GM08714 (cell line): ENCODE measurements around the gene YY1.
"Not testable (repeated sequence)": the region's sequence is repeated elsewhere in the genome, so short reads cannot be mapped to it uniquely, and the experiment has no call there.

Experiments used
- H3K4me3 ChIP-seq: fragments of 200-500 bp; sonication (Bioruptor generic); 2 replicates; pipeline ENCODE4 v1.5.1; 2014; ENCODE audit warnings: mild to moderate bottlenecking, low read length, inconsistent platforms
- ZNF274 ChIP-seq: IDR thresholded peaks from 2 replicates; pipeline ENCODE4 v1.6.1; 2012; ENCODE audit warnings: mild to moderate bottlenecking, low read depth, low read length

The YY1 gene

DNA sequence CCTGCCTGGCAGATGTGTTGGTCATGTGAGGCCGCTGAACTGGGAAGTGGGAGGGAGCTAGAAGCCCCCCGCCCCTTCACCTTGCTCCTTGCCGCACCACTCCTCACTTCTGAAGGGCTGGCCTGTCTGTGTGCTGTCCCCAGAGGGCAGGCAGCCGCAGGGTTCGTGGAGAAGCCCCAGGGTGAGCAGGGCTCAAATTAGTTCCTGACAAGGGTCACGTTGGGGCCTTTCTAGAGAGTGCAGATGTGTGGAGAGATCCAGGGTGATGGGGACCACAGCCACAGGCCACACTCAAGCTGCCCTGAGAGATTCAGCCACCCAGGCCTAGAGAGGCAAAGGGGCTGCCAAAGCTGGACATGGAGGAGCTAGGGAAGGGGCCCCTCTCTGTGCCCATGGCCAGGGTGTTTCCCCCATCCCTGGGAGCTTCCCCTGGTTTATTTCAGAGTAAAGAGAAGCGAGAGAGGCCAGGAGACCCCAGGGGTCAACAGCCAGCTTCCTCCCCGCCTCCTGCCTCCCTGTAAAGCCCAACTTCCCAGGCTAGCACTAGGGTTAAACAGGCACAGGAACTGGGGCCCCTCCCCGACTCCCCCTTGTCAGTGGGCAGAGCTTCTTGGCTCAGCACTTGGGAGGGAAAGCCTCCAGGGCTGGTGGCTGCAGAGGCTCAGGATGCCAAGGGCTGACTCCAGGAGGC, 51.1 kb downstream of the YY1 start:
- H3K4me3 ChIP-seq: no peak overlapping the region
- no peak for TF ChIP-seq ZNF274

DNA sequence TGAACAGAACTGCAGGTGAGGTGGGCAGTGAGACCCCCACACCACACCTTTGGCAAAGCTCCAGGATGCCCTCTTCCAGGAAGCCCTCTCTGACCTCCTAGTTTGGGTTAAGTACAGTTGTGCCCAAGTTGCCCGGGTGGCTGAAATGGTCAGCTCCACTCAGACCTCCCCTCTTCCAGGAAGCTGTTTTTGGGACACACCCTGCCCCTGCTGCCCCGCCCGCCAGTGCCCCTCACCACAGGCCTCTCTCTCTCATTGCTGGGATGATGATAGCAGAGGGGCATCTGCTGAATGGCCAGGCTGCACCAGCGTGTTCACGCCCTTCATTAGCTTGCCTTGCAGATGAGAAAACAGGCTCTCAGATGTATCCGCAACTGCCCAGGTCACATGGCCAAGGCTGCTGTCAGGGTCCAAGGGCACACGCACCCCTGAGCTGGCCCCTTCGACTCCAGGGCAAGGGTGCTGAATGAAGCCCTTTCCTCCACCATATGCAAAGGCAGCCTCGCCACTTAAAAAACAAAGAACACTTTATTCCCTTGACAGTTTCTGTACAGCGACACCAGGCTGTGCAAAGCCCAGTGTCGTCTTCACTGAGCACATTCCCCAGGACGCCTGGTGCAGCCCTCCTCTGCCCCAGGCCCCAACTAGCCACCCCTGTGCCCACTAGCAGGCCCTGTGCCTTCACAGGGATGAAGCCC, 51.8 kb downstream of the YY1 start:
- TF ChIP-seq ZNF274: no peak
- H3K4me3 ChIP-seq: no peak overlapping the region

DNA sequence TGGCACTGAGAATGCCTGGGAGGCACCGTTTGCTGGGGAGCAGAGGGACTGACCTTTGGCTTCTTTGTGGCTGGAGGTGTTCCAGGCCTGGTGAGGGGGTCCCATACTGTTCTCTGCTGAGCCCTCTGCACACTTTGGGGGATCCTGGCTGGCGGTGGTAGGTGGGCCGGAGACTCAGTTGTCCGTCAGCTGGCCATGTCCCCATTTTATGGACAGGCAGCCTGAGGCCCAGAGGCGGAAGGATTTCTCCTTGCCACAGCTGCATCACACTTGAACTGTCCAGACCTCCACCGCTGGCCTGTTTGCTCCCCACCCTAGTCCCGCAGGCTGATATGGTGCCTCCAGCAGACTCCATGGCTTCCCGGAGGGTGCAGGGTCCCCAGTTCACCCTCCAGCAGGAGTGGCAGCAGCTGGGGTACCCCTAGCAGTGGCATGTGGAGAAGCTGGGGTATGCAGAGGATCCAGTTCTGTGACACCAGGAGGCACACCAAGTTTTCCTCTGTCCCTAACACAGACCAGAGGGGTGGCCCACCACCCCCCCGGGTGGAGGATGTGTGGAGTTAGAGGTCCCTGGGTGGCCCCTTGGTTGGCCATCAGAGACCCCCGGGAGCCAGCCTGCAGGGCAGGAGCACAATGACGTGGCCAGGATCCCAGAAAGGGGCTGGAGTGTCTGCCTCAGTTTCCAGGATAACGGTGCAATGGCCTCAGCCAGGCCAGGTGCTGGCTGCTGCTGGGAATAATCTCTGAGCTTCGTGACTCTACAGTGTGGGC, 52.5 kb downstream of the YY1 start:
- no peak overlapping the region for H3K4me3 ChIP-seq
- TF ChIP-seq ZNF274: no peak

DNA sequence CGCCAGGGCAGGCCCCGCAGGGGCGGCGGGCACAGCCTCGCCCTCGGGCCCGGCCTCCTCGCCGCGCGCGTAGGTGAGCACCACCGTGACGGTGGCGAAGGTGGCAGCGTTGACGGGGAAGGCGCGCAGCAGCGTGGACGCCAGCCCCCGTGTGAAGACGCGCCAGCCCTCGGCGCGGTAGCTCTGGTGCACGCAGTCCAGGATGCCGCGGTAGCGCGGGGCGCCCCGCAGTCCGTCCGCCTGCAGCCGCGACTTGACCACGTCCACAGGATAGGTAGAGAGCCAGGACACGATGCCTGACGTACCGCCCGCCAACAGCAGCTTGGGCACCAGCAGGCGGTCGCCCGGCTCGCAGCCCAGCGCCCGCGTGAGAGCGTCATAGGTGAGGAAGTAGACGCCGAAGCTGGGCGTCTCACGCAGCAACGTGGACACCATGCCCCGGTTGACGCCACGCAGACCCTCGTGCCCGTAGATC, 53.4 kb downstream of the YY1 start:
- no peak for TF ChIP-seq ZNF274

DNA sequence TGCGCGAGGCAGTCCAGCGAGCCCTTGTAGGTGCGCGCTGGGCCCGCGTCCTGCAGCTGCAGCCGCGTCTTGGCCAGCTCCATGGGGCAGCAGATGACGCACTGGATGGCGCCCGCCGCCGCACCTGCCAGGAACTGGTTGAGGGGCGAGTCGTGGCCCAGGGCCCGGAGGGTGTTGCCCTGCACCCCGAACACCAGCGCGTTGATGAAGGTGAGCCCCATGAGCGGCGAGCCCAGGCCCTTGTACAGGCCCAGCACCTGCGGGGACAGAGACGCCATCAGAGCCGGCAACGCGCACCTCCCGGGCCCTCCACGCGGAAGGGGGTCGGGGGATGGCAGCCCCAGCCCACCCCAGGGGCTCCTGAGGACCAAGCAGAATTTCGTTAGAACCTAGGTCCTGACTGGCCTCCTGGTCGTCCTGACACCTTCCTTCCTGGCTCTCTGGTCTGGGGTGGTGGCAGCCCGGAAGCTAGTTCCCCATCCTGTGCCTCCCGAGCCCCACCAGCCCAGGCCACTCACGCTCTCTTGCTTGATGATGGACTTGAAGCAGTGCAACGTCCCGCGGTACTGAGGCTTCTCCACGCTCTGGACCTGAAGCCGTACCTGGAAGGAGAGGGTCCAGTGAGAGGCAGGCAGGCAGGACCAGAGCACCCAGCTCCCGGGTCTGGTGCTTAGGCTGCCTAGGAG, 54.0 kb downstream of the YY1 start:
- no peak for TF ChIP-seq ZNF274

More for the DNA sequence above, 53.4 kb downstream of the YY1 start:
- H3K4me3 ChIP-seq: no peak overlapping the region

DNA sequence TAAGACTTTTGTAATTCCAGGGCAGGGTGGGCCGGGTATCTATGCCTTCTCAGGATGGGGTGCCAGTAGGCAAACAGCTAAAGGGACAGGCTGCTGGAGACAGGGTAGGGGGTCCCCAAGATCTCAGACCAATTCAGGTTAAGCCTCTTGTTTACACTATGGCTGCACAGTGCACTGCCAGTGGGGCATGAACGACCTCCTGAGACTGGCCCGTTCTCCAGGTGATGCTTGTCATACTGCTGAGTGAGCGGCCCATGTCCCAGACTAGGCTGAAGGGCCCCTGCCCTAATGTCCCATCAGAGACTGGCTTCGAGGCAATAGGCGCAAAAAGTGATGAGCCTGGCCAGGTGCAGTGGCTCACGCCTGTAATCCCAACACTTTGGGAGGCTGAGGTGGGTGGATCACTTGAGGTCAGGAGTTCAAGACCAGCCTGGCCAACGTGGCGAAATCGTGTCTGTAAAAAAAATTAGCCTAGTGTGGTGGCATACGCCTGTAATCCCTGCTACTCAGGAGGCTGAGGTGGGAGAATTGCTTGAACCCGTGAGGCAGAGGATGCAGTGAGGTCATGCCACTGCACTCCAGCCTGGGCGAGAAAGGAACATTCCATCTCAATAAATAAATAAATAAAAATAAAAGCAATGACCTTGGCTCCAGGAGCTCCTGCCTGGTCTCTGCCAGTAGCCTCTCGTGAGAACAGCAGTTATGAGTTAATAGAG, 54.7 kb downstream of the YY1 start:
- H3K4me3 ChIP-seq: no peak overlapping the region
- no peak for TF ChIP-seq ZNF274

More for the DNA sequence above, 54.0 kb downstream of the YY1 start:
- H3K4me3 ChIP-seq: no peak overlapping the region

DNA sequence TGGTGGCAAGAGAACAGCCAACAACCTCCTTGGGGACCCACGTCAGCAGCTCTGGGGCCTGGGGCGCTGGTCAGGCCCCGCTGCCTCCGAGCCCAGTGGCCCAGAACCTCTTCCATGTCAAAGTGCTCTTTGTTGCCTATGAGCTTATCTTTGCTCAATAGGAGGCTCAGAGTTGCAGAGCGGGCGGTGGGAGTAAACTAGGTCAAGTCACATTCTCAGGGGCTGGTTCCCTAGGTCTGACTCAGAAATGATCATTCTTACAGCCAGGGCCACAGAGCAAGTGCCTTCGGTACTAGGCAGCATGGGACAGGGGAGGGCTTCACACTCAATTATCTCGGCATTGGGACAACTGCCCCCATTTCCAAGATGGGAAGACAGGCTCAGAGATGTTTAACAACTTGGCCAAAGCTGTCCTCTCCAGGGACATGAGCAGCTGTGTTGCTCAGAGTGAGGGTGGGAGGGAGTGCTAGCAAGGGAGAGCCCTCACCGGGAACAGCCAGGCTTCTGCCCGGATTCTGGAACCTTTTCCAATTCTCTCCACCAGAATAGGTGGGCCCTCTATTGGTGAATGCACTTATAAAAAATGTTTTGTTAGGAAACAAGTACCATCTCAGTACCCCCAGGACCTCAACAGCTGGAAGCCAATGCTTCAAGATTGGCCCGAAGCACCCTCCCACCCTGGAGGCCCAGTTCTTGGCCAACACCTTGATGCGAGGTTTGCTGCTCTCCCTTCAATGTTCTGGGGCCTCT, 55.4 kb downstream of the YY1 start:
- TF ChIP-seq ZNF274: no peak
- H3K4me3 ChIP-seq: no peak overlapping the region

DNA sequence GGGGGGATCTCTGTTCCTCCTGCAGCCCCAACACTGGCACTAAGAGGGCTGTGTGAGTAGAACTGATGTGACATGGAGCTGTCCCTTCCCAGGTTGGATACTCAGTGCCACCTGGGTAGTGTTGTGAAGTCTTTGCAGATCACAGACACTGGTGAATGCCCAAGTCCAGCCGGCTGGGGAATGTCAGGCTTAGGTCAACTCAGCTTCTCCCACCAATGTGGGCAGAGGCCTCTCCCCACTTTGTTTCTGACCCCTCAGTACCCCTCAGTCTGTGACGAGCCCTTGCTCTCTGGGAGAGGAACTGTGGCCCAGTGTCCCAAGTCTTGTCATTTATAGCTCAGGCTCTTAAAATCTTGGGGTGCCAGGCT, 56.0 kb downstream of the YY1 start:
- no peak for TF ChIP-seq ZNF274
- no peak overlapping the region for H3K4me3 ChIP-seq

DNA sequence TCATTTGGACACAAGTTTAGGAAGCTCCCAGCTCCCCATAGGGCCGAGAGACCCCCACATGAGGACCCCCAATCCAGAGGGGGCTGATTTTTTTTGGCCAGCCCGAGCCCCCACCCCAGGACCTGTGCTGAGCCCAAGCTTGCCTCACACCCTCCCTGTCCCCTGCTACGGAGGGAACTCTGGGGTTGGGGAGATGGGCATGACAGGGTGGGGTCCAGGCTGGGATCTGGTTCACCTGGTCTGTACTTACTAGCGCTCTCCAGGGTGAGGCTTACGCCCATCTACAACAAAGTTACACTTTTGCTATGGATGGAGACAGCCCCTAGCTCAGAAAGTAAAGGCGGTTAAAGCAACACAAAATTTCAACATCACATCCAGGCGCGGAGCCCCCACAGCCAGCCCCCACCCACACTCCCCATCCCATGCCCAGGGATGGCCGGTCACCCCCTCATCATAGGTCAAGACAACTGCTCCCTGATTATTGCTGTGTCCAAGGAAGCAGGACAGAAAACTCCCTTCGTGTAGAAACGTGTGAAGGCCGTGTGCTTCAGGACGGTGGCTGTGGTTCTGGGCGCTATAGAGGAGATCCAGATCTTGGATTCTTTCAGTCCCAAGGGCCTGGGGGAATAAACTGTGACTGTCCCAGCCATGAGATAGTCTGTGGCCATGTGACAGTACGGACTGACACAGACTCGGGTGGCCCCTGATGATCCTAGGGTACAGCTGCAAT, 56.6 kb downstream of the YY1 start:
- H3K4me3 ChIP-seq: no peak overlapping the region
- no peak for TF ChIP-seq ZNF274

DNA sequence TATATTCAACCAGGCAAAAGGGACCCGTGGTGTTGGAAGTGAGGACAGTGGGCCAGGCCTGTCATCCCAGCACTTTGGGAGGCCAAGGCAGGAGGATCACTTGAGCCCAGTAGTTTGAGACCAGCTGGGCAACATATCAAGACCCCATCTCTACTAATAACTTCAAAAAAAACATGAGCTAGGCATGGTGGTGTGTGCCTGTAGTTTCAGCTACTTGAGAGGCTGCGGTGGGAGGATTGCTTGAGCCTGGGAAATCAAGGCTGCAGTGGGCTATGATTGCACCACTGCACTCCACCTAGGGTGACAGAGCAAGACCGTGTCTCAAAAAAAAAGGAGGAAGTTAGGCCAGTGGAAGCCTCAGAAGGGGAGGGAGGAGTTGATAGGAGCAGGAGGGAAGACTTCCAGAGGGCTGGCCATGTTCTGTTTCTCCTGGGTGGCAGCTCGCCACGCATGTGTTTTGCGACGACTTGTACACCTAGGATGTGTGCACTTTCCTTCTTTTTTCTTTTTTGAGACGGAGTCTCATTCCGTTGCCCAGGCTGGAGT, 57.2 kb downstream of the YY1 start:
- no peak overlapping the region for H3K4me3 ChIP-seq
- no peak for TF ChIP-seq ZNF274

DNA sequence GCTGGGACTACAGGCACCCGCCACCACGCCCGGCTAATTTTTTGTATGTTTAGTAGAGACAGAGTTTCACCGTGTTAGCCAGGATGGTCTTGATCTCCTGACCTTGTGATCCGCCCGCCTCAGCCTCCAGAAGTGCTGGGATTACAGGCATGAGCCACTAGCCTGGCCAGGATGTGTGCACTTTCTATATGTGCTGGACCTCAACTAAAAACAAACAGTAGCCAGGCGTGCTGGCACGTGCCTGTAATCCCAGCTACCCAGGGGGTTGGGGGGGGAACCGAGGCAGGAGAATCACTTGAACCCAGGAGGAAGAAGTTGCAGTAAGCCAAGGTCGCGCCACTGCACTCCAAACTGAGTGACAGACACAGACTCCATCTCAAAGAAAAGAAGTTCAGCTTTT, 57.8 kb downstream of the YY1 start:
- H3K4me3 ChIP-seq: not testable (repeated sequence)
